Caco-2 (cell line): Measurements from ENCODE around the gene PCNX1. TPM values are rescaled to one million over a fixed set of nuclear protein-coding genes. Genes with fewer than 3 reads are reported as not detected.

Experiments
- BruUV-seq: library from RNA; stranded (reverse); fragments of 400-500 nt; replicated peaks from 2 replicates; lab custom pipeline; 2021; lab: Mats Ljungman, UMichigan
- CTCF ChIA-PET: fragments of 300-600 bp; sonication (Branson Sonifier 250); formaldehyde crosslinking; loops from one replicate; lab custom pipeline; 2022; ENCODE audit warnings: antibody characterized with exemption; lab: Charles Lee
- POLR2A ChIA-PET: fragments of 300-600 bp; sonication (Branson Sonifier 250); formaldehyde crosslinking; loops from one replicate; lab custom pipeline; 2022; ENCODE audit warnings: antibody characterized with exemption; lab: Charles Lee
- DNase-seq, 2 experiments: peaks; one replicate each; pipeline versions ENCODE4 v3.0.0 to v3.0.0-alpha.2; 2020 to 2022
- H3K27me3 ChIP-seq: replicated peaks from 2 replicates; pipeline ENCODE4 v1.6.0; 2011; ENCODE audit warnings: low read length; ENCODE audit not compliant: control insufficient read depth, insufficient read depth
- H3K36me3 ChIP-seq: 2 replicates; pipeline ENCODE4 v1.5.1; 2011; ENCODE audit warnings: low read length; ENCODE audit not compliant: control insufficient read depth, insufficient read depth
- H3K4me1 ChIP-seq: fragments of 250-450 bp; sonication (Bioruptor Pico); 2 replicates; pipeline ENCODE4 v1.5.1; 2020; ENCODE audit warnings: mild to moderate bottlenecking
- H3K4me3 ChIP-seq: 2 replicates; pipeline ENCODE4 v1.5.1; 2011; ENCODE audit warnings: low read depth, mild to moderate bottlenecking, control low read depth, low read length
- H3K9me3 ChIP-seq: fragments of 250-450 bp; sonication (Bioruptor Pico); 2 replicates; pipeline ENCODE4 v1.5.1; 2020; ENCODE audit warnings: mild to moderate bottlenecking, moderate library complexity
- H3K27ac Mint-ChIP-seq: one replicate; pipeline ENCODE4 v1.8.0; 2022; ENCODE audit warnings: mixed read lengths; ENCODE audit not compliant: unreplicated experiment
- H3K27me3 Mint-ChIP-seq: one replicate; pipeline ENCODE4 v1.8.0; 2022; ENCODE audit warnings: mixed read lengths; ENCODE audit not compliant: insufficient read depth, unreplicated experiment
- H3K36me3 Mint-ChIP-seq: one replicate; pipeline ENCODE4 v1.8.0; 2022; ENCODE audit warnings: mild to moderate bottlenecking, mixed read lengths; ENCODE audit not compliant: insufficient read depth, unreplicated experiment
- H3K4me1 Mint-ChIP-seq: one replicate; pipeline ENCODE4 v1.8.0; 2022; ENCODE audit warnings: low read depth, mixed read lengths; ENCODE audit not compliant: unreplicated experiment
- H3K4me3 Mint-ChIP-seq: one replicate; pipeline ENCODE4 v1.8.0; 2022; ENCODE audit warnings: mild to moderate bottlenecking, moderate library complexity, mixed read lengths; ENCODE audit not compliant: unreplicated experiment
- H3K9me3 Mint-ChIP-seq: one replicate; pipeline ENCODE4 v1.8.0; 2022; ENCODE audit warnings: mixed read lengths; ENCODE audit not compliant: unreplicated experiment
- intact Hi-C: fragments of 100-400 bp; cut with micrococcal nuclease; formaldehyde crosslinking; loops from one replicate; pipeline ENCODE4 v1.10.0; 2022; ENCODE audit not compliant: unreplicated experiment
- total RNA-seq: library from RNA; stranded (reverse); gene quantifications from 2 replicates; pipeline ENCODE4 v1.2.3, GENCODE V29; 2022
- TF ChIP-seq, protein P1 (sequence below), 2 experiments: fragments of 200-600 bp in 1 of 2; IDR thresholded peaks; 1 replicate in 1 of 2; 2 replicates in 1 of 2; pipeline versions ENCODE4 v1.5.1 to v1.8.0; 2011 to 2022; ENCODE audit warnings: antibody characterized with exemption in 1 of 2, control low read depth in 1 of 2, inconsistent platforms in 1 of 2, low read depth in 1 of 2, low read length in 1 of 2, mild to moderate bottlenecking in 1 of 2, moderate library complexity in 1 of 2; ENCODE audit not compliant: insufficient read depth in 1 of 2, severe bottlenecking in 1 of 2, unreplicated experiment in 1 of 2

The PCNX1 gene
- total RNA-seq, 1 experiment from 2014 or later, result 29.0 TPM

DNA sequence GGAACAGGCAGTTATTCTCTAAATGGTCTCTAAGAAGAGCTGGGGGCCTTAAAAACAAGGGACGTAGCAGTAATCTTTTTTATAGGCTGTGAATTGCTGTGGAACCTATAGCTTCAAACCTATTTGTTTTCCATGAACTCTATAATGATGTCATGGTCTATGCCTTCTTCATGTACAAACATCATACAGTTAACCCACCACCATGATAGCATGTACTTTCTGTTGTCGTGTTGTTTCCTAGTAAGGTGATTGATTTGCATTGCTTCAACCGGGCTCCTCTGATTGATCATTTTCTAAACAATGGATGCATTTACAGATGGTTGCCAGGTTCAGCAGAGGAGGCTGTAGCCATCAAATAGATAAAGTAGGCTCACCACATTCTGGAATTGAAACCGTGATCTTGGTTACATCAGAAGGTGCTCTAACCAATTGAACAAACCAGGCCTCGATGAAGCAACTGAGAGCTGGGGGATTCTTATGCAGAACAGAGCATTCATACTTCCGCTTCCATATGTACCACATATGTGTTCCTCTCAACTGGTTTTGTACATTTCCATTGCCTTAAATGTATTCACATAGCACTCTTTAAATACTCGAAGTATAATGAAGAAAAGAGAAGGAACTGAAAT lies 25.6 kb upstream of the PCNX1 start:
- H3K27ac Mint-ChIP-seq, result no peak overlapping the region
- intact Hi-C loops, result no loop called here
- no peaks in the 10 kb centered on the region for H3K27me3 Mint-ChIP-seq
- no peaks in the 10 kb centered on the region for H3K36me3 ChIP-seq
- peaks cover 2% of the 10 kb centered on the region for H3K4me1 ChIP-seq
- H3K4me3 Mint-ChIP-seq, result no peak overlapping the region
- BruUV-seq, result no TSS peak
- no peak for DNase-seq
- H3K9me3 ChIP-seq, result no peaks in the 10 kb centered on the region
- TF ChIP-seq, protein P1, sequence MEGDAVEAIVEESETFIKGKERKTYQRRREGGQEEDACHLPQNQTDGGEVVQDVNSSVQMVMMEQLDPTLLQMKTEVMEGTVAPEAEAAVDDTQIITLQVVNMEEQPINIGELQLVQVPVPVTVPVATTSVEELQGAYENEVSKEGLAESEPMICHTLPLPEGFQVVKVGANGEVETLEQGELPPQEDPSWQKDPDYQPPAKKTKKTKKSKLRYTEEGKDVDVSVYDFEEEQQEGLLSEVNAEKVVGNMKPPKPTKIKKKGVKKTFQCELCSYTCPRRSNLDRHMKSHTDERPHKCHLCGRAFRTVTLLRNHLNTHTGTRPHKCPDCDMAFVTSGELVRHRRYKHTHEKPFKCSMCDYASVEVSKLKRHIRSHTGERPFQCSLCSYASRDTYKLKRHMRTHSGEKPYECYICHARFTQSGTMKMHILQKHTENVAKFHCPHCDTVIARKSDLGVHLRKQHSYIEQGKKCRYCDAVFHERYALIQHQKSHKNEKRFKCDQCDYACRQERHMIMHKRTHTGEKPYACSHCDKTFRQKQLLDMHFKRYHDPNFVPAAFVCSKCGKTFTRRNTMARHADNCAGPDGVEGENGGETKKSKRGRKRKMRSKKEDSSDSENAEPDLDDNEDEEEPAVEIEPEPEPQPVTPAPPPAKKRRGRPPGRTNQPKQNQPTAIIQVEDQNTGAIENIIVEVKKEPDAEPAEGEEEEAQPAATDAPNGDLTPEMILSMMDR (IDR thresholded peaks at IDR 0.05; ENCODE audit: insufficient read depth in 1 of 2, low read depth in 1 of 2, low read length in 1 of 2, severe bottlenecking in 1 of 2, unreplicated experiment in 1 of 2), result no peak
- ChIA-PET POLR2A (no interaction called here), CTCF (interaction anchor here (0.5 kb wide), 1 partner anchor 12 kb away, joined by 3 read pairs; no protein-coding TSS in a partner anchor)
- H3K4me1 Mint-ChIP-seq, result no peaks in the 10 kb centered on the region
- H3K4me3 ChIP-seq, result no peak overlapping the region
- no peaks in the 10 kb centered on the region for H3K27me3 ChIP-seq
- H3K9me3 Mint-ChIP-seq, result no peaks in the 10 kb centered on the region
- no peaks in the 10 kb centered on the region for H3K36me3 Mint-ChIP-seq

DNA sequence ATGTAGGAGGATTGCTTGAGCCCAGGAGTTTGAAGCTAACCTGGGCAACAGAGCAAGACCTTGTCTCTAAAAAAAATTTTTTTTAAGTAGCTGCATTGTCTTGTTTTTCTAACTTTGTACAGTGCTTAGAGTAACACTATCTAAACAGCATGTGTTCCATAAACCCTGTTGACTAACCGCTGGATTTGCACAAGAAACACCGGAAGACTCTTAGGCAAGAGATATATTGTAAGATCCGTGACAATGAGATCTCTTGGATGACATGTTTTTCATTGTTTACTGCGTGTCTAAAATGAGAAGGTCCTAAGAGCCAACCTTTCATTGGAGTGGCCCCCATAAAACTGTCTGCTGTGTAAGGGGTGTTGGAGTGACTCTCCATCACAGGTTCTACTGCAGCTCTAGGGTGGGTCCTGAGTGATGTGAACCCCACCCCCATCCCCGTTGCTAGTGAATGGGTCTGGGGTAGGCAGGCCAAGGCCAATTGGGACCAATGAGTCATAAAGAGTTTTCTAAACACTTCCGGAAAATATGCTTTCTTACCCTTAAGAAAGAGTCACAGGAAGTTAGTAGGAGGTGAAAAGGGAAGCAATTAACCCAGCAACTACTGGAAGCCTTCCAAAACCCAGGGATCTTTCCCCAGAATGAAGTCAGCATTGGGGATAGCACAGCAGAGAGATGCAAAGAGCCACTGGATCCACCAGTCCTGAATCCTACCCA lies 24.3 kb upstream of the PCNX1 start:
- no peak overlapping the region for H3K27ac Mint-ChIP-seq
- no peaks in the 10 kb centered on the region; the same call in 1 of the 2 replicates for H3K4me1 ChIP-seq
- H3K36me3 Mint-ChIP-seq, result no peaks in the 10 kb centered on the region
- H3K27me3 ChIP-seq, result no peaks in the 10 kb centered on the region
- no peak overlapping the region for H3K4me3 Mint-ChIP-seq
- no TSS peak for BruUV-seq
- no peaks in the 10 kb centered on the region for H3K9me3 Mint-ChIP-seq
- intact Hi-C loops, result no loop called here
- no peaks in the 10 kb centered on the region for H3K36me3 ChIP-seq
- DNase-seq, result no peak
- POLR2A ChIA-PET, result no interaction called here
- H3K27me3 Mint-ChIP-seq, result no peaks in the 10 kb centered on the region
- CTCF ChIA-PET, result no interaction called here
- TF ChIP-seq, protein P1 (IDR thresholded peaks at IDR 0.05; ENCODE audit: insufficient read depth in 1 of 2, low read depth in 1 of 2, low read length in 1 of 2, severe bottlenecking in 1 of 2, unreplicated experiment in 1 of 2), result no peak
- no peaks in the 10 kb centered on the region for H3K9me3 ChIP-seq
- no peaks in the 10 kb centered on the region for H3K4me1 Mint-ChIP-seq
- no peak overlapping the region for H3K4me3 ChIP-seq

DNA sequence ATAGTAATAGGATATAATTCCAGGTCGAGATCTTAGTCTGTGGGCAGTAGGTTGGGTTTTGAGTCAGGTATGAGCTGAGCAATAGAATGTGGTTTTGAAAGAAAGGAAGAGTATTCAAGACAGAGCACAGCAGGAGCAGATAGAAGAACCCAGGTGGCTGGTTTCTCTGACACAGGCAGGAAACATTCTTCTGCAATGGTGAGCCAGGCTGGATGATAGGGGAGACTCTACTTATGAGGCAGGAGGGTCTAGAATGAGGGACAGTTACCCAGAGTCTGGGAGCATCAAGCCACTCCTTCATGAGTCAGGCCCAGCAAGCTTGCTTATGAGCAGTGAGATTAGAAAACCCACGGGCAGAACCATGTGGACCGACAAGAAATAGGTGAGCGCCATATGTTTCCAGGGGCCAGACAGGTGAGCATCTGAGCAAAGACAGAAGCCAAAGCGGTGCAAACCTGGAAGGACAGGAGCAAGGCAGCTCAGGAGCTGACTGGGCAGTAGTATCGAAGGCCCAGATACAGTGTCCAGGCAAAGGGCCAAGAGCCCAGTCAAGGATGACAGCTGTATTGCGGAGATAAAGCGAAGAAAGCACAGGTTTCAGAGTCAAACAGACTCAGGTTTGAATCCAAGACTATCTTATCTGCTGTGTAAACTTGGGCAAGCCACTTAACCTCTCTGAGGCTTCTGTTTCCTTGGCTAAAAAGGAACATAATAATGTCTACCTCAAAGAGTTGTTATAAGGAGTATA lies 22.5 kb upstream of the PCNX1 start:
- Mint-ChIP-seq H3K27ac (no peak overlapping the region), H3K27me3 (no peaks in the 10 kb centered on the region), H3K4me1 (no peaks in the 10 kb centered on the region), H3K4me3 (no peak overlapping the region), H3K36me3 (no peaks in the 10 kb centered on the region), H3K9me3 (no peaks in the 10 kb centered on the region)
- intact Hi-C loops, result no loop called here
- Histone ChIP-seq H3K36me3 (no peaks in the 10 kb centered on the region), H3K9me3 (no peaks in the 10 kb centered on the region), H3K4me1 (no peaks in the 10 kb centered on the region; the same call in 1 of the 2 replicates), H3K4me3 (no peak overlapping the region), H3K27me3 (no peaks in the 10 kb centered on the region)
- BruUV-seq, result no TSS peak
- CTCF ChIA-PET, result no interaction called here
- POLR2A ChIA-PET, result interaction anchor here (0.5 kb wide), 1 partner anchor 218 kb away, joined by 3 read pairs; no protein-coding TSS in a partner anchor
- no peak for DNase-seq
- TF ChIP-seq, protein P1 (IDR thresholded peaks at IDR 0.05; ENCODE audit: insufficient read depth in 1 of 2, low read depth in 1 of 2, low read length in 1 of 2, severe bottlenecking in 1 of 2, unreplicated experiment in 1 of 2), result no peak
